Left kidney (tissue), 2 donors: ENCODE results near the gene GPSM3. TPM values are rescaled to one million over a fixed set of nuclear protein-coding genes. Genes with fewer than 3 reads are reported as not detected.
A peak's percentile ranks its signal among the peaks of the same experiment; 100 is the strongest.
"Not testable (repeated sequence)": the region's sequence is repeated elsewhere in the genome, so short reads cannot be mapped to it uniquely, and the experiment has no call there.

Experiments used
- DNase-seq: peaks from one replicate; pipeline ENCODE4 v3.0.0-alpha.2; 2013
- polyA plus RNA-seq: library from polyadenylated mRNA; unstranded; fragments of 120-200 nt; gene quantifications from one replicate; pipeline ENCODE4 v1.2.1, GENCODE V29; 2013; ENCODE audit not compliant: insufficient read length

GPSM3 gene
- polyA plus RNA-seq, 1 donor = 10.2 TPM

DNA sequence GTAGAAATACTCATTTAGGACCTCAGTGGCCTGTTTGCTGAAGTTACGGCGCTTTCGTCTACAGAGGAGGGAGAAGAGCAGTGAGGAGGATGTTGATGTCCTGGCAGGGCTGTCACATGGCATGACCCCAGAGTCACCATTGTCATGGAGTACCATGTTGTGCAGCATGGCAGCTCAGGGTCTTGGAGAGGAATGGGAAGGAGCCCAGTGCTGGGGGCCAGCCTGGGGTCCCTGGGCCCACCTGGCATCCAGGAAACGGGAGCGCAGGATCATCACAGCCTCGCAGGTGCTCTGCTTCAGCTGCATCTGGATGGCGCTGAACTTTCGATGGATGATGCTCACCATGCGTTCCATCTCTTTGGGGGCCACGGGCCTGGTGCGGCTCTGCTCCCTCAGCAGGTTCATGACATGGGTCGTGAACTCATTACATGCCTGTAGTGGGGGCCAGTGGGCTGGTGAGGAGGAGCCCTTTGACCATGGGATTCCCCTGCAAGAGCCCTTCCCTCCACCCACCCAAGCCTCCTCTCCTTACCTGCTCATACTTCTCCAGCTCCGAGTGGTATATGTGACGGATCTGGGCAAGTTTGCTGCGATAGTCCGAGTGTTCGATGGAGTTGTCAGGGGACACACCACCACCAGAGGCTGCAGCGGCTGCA, 4.6 kb downstream of the GPSM3 start:
- DNase-seq = not testable (repeated sequence)

DNA sequence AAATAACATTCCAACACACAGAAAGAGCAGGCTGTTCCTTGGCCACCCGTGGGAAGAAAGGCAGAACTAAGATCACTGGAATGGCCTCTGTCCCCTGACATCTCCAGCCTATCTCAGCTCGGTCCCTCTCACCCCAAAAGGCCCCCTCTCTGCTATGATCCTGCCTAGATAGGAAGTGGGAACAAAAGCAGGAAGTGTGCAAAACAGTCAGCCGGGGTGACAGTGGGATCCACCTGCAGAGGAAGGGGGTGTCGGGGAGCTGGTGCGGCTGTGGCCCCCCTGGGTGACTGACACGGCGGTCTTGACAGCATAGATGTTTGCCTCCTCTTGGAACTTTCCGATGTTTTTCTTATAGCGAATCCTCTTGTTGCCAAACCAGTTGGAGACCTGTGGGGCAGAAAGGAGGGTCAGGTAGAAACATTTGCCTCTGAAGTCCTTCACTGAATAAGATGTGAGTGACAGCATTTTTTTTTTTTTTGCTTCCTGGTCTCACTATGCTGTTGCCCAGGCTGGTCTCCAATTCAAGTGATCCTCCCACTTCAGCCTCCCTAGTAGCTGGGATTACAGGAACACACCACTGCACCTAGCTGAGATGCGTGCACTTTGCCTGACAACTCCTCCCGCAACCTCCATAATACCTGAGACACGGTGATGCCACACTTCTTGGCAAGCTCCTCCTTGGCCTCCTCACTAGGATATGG, 5.3 kb downstream of the GPSM3 start:
- DNase-seq = no peak

DNA sequence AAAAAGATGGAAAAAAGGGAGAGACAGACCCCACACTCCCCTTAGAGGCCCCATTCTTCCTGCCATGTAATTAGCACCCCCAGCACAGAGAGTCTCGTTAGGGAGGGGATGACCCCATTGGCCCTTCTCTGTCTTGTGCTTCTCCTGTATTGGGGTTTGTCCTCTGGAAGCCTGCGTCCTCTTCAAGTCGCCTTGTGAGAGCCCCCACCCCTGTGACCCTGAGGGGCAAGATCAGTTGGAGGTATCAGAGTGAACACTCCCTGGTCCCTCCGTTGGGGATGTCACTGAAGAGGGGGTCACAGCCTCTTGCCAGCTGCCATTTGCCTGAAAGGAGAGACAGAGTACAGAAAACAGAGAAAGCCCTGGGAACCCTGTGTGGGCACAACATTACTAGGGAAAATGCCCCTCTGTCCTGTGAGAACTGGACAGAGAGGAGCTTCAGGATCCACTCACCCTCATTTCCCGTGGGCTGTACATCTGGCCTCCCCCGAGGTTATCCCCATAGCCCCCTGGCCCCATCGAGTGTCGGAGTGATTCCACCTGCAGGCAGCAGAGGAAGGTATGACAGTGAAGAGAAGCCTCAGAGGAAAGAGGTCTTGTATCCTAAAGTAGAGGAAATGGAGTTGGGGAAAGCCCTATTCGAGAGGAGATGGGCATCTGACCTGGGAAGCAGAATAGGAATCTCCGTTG, 6.1 kb downstream of the GPSM3 start:
- not testable (repeated sequence) for DNase-seq

DNA sequence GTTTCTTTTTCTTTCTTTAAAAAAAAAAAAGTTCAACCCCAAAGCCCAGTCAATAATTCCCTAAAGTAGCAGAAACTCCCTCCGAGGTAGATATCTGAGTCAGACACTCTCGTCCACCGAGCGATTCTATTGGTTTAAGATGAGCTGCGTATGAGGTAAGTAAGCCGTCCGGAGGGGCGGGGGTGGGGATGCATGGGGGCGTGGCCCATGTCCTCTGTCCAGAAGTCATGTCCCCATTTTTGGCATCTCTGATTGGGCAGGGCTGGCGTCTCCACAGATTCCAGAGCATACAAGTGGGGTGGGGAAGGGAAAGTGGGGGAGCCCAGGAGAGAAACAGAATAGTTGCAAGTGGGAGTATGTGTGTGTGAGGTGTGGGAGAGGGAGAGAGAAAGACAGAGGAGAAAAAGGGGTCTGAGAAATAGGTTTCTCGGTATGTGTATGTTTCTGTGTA, 6.7 kb downstream of the GPSM3 start:
- DNase-seq = not testable (repeated sequence)

DNA sequence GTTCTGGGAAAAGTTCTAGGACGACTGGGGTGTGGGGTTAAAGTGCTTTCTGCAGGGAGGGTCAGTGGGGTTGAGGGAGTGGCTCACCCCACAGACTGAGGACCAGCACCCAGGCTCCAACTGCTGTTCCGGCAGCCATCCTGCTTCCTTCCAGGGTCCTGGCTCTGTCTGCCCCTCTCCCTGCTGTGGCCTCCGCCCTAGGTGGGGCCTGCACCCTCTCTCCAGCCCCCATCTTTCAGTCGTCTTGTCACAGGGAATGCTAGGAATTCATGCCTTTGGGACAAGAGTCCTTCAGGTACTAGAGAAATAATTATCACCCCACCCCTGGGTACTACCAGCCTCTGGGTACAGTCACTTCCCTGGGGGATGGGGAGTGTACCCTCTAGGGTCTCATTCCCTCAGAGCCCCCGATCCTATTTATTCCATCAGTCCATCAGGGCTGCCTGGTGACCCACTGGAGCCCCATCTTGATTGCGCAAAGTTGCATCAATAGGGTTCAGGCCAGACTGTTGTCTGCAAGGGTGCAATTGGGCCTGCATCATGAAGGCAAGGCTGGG, 8.3 kb downstream of the GPSM3 start, which contains the start of gene AGER:
Gene AGER (minus strand): TSS at position 170 of the 557 bp plus-strand sequence. CDS start 31 bp downstream, at position 139.
- no peak for DNase-seq

DNA sequence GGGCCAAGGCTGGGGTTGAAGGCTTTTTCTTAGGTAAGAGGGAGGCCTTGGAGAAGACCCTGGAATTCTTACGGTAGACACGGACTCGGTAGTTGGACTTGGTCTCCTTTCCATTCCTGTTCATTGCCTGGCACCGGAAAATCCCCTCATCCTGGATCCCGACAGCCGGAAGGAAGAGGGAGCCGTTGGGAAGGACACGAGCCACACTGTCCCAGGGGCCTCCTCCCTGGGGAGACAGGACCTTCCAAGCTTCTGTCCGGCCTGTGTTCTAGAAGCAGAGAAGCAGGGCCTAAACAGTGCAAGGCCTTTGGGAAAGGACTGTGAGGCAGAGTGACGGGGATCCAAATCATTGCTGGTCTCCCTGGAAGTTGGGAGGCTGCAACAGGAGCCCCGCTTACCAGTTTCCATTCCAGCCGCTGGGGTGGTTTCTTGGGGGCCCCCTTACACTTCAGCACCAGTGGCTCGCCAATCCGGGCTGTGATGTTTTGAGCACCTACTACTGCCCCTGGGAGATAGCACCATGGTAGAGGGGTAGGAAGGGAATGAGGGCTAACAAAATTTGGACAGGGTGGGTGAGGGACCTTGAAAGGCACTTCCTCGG, 8.9 kb downstream of the GPSM3 start:
- DNase-seq = no peak

DNA sequence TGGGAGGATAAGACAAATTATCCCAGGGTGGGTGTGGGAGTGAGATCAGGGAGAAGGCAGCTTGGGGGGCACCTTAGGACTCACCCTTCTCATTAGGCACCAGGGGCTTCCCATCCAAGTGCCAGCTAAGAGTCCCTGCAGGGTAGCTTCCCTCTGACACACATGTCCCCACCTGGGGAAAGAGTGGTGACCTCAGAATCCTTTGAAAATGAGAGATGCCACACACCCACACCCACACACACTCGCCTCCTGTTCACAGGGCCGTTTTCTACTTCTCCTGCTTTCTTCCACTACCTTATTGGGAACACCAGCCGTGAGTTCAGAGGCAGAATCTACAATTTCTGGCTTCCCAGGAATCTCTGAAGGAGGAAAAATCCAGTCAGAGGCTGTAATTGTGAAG, 9.4 kb downstream of the GPSM3 start:
- no peak for DNase-seq

DNA sequence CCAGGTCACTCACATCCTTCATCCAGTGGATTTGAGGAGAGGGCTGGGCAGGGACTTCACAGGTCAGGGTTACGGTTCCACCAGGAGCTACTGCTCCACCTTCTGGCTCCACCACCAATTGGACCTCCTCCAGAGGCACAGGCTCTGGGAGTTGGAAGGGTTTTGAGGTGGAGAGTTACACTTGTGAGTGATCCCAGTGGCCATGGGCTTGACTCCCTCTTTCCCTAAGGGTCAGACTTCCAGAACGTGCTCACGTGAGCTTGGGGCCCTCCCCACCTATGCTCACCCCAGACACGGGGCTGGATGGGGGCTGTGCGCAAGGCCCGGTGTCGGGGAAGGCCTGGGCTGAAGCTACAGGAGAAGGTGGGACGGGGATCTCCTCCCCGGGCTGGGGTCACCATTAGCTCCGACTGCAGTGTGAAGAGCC, 9.9 kb downstream of the GPSM3 start:
- DNase-seq = no peak

DNA sequence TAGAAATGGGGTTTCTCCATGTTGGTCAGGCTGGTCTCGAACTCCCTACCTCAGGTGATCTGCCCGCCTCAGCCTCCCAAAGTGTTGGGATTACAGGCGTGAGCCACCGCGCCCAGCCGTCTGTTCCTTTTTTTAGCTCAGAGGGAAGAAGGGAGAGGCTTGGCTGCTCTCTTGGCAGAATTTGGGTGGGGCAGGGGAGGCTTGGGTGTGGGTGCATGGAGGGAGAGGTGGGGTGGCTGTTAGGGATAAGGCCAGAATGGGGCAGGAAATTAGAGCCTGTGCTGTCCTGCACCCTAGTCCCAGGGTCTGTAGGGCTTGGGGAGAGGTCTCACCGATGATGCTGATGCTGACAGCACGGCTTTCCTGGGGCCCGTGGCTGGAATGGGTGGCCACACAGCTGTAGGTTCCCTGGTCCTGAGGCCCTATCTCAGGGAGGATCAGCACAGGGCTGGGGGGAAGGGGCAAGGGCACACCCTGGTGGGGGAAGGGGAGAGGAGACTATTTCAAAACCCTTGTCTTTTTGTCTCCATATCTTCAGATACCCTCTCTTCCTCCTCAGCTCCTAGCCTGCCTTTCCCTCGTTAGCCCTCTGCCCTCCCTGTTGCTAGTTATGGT, 10.4 kb downstream of the GPSM3 start:
- no peak for DNase-seq

DNA sequence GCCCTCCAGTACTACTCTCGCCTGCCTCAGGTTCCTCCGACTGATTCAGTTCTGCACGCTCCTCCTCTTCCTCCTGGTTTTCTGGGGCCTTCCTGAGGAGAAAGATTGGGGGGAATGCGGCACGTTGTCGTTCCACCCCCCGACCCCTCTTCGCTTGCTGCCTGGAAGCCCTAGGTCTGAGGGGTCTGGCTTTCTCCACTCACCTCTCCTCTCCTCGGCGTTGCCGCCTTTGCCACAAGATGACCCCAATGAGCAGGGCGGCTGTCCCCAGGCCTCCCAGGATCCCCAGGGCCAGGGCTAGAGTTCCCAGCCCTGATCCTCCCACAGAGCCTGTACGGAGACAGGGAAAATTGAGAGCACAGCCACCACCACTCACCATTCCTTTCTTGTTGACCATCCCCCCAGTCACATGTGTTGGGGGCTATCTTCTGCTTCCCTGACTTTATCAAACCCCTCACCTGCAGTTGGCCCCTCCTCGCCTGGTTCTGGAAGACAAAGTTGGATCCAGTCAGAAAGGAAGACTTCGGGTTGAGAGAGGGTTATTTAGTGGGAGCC, 11.2 kb downstream of the GPSM3 start:
- no peak for DNase-seq

DNA sequence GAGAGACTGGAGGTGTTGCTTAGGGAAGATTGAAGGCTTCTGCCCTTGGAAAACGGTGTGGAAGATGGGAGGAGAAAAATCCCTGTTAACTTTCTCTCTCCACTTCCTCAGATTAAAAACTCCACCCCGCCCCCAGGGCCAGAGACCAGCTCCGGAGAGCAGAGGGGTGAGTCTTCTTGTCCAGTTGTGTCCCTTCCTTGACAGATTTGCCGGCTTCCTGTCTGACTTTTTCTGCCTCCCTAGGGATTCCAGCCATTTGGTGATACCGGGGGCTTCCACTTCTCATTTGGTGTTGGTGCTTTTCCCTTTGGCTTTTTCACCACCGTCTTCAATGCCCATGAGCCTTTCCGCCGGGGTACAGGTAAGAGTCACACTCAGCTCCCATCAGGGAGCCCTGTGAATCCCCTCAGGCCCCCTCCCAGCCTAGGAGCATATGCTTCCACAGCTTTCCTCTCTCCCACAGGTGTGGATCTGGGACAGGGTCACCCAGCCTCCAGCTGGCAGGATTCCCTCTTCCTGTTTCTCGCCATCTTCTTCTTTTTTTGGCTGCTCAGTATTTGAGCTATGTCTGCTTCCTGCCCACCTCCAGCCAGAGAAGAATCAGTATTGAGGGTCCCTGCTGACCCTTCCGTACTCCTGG, 12.6 kb downstream of the GPSM3 start:
- DNase-seq = no peak

DNA sequence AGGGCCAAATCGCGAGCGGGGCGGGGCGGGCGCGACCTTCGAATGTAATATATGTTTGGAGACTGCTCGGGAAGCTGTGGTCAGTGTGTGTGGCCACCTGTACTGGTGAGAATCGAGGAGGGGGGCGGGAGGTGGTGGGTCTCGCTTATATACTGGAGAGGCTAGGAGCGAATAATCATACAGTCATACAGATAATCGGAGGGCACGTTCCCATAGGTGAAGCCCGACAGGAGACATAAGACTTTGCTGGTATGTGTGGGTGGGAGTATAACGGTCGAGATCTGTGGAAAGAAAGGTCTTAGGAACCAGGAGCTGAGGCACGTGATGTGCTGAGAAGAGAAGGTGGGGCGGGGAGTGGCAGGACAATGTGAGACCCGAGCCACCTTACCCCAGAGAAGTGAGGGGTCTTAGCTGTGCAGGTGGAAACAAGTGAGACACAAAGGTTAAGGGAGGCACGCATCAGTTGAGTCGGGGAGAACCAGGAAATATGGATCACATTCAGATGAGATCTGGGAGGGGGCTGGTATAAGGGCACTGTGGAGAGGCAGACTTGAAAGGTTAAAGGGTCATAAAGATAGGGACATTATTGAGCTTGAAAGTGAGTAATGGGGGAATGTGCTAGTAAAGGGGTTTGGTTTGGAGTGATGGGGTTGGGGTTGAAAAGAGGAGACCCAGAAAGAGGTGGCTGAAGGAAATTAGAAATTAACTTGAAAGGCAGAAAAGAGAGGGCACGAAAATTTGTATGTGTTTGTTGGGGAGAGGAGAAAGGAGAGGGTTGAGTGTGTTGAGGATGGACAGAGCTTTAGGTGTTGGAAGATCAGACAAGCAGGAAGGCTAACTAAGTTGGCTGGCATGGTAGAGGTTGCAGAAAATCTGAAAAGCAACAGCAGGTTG, 13.6 kb downstream of the GPSM3 start:
- no peak for DNase-seq

DNA sequence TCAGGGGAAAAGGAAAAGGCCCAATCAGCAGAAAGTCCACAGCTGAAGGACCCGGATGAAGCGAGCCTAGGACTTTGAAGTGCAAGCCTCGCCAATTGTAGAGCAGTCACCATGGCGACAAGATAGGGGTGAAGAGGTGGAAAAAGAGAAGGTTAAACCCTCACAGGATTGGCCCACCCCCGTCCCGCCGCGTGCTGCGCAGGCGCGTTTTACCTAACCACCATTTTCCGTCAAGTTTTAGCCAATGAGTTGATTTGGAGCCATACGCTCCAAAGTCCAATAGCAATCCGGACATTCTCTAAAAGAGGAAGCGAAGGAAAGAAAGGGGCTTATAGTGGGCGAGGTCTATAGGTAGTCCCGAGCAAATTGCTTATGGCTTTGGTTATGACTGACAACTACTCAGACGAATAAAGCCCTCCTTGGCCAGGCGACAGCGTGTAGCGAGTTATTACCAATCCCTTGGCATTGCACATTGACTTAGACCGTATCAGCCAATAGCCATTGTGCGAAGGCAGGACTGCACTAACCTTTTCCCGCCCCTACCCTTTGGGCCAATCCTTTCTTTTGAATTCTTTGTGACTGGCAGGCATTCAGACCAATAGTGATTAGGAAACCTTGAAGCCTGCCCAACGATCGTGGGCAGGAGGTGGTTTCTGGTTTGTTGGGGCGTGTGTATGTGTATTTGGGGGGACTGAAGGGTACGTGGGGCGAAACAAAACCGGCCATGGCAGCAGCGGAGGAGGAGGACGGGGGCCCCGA, 14.5 kb downstream of the GPSM3 start, which contains the start of gene RNF5:
Gene RNF5 (plus strand): TSS at position 618 of the 759 bp plus-strand sequence. CDS start 107 bp downstream, at position 725.
- DNase-seq = peak; percentile 100

DNA sequence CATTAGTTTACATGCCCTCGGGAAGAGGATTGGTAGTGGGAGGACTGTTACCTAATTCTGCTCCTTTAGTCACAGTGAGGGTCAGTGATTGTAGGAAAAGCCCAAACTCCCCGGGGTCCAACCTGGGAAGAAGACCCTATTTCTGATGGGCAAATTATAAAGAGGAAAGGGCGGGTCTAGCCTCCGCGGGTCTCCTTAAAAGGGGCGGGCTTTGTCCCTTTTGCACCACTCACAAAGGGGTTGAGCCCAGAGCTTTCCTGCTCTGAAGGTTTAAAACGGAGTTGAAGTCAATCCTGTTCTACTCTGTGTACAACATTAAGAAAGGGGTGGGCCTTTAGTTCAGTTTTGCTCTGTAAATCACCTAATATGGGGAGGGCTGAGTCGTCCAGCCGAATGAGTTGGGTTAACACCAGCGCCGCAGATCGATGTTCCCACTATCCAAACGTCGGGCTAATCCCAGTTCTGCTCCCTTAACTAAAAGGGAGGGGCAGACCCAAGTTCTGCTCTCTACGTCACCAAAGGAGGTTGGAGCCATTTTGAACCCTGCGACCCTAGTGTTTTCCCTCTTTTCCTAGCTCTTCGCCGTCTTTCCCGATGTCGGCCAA, 15.2 kb downstream of the GPSM3 start:
- no peak for DNase-seq

DNA sequence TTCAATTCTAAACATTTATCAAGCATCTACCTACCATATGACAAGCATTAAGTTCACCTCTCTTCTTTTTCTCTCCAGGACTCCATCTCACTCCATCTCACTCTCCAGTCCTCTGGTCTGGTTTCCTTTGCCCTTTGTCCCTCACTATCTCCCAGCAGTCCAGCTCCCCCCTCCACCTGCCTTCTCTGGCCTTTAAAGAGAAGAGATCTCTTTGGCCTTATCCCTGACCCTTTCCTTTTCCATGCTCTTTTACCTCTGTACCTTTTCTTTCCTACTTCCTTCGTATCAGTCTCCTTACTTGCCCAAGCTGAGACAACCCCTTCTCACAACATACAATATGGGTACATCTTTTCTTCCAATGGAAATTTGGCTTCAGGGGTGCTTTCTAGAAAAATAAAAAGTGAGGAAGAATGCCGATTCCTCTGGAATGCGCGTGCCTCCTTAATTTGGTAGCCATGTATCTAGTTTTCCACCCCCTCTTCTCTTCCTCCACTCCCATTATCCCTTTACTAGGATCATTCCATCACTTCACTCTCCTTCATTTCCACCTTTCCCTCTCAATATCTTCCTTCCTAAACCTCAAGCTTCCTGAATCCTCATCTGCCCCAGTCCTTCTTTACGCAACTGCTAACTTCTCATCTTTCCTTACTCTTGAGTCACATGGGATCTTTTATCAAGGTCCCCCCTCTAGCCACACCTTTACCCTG, 15.8 kb downstream of the GPSM3 start:
- DNase-seq = no peak

DNA sequence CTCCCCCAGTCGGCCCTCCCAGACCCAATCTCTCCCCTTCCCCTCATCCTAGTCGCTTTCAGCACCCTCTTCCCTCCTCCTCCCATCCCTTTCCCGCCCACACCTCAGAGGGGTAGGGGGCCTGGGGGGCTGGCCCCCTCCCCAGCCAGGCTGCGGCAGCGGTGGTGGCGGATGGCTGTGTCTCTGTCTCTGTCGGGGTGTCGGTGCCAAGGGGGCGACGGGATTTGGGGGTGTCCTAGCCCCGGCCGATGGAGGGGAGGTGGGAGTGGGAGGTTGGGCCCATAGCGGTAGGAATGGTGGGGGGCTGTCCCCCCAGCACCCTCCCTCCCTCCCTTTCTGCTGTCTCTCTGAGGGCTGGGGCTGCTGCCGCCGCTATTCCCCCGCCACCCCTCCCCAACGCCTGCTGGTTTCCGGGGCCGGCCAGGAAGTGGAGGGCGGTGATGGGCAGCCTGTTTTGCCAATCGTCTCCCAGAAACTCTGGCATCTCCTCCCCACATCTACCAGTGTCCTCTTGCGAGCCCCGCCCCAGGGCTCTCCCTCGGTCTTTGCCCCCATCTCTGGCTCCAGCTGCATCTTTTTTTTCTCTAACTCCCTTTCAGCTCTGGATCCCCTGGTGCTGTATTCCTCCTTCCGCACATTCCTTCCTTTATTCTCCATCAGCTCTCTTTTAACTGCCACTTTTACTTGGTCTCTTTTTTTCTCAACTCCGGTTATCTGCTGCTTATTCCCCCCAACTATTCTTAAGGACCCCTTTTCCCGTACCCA, 16.6 kb downstream of the GPSM3 start, which contains the start of gene AGPAT1:
Gene AGPAT1 (minus strand): TSS at position 374 of the 765 bp plus-strand sequence. CDS start 4,588 bp downstream, outside the sequence.
- peak; percentile 97 for DNase-seq

DNA sequence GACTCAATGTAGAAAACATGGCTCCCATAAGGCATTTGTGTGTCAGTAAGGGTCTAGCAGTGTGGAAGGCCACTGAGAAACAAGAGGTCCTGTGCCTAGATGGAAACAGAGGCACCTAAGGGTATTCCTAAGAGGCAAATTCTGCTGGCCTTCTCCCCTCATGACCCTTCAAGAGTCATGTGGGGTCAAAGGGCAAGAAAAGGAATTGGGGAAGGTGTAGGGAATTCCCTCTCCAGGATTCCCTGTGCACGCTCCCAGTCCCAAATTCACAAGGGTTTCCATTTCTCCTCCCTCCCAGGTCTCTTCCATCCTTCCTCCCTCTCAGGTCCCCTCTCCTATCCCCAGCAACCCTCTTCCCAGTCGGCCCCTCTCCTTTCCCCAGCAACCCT, 17.1 kb downstream of the GPSM3 start:
- DNase-seq = no peak
